ENCODE data around the gene PCSK9.

DNA sequence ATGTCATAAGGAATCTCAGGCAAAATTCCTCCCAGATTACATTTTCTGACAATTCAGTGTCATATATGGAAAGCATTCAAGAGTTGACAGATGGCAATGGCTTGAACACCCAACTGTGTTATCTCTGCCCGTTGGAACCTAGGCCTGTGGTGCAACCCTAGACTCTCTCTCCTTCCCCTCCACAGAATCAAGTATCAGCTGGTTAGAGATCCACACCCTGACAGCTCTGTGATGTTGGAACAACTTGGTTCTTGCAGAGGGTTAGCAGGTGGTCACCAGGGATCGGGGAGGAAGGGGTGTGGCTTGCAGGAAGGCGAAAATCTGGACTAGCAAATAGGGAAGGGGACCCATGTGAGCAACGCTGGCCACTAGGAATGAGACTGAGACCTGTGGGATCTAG, 26.3 kb downstream of the PCSK9 start:
- TF ChIP-seq POLR2A (IDR thresholded peaks at IDR 0.05; ENCODE audit: extremely low read depth, insufficient read length) (no peak), MAX (IDR thresholded peaks at IDR 0.05; ENCODE audit: low read depth, low read length) (no peak), MYC (IDR thresholded peaks at IDR 0.05; ENCODE audit: low read depth, low read length) (no peak)
- TF ChIP-seq, protein P1, sequence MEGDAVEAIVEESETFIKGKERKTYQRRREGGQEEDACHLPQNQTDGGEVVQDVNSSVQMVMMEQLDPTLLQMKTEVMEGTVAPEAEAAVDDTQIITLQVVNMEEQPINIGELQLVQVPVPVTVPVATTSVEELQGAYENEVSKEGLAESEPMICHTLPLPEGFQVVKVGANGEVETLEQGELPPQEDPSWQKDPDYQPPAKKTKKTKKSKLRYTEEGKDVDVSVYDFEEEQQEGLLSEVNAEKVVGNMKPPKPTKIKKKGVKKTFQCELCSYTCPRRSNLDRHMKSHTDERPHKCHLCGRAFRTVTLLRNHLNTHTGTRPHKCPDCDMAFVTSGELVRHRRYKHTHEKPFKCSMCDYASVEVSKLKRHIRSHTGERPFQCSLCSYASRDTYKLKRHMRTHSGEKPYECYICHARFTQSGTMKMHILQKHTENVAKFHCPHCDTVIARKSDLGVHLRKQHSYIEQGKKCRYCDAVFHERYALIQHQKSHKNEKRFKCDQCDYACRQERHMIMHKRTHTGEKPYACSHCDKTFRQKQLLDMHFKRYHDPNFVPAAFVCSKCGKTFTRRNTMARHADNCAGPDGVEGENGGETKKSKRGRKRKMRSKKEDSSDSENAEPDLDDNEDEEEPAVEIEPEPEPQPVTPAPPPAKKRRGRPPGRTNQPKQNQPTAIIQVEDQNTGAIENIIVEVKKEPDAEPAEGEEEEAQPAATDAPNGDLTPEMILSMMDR (IDR thresholded peaks at IDR 0.05; ENCODE audit: low read depth, low read length) = no peak

All from NB4 (cell line).